Measurements from ENCODE around the gene OPN1SW.

Gene OPN1SW

GRCh38 chr7:128788446-128789412 lies 13.1 kb upstream of the OPN1SW start:
- H3K4me1 ChIP-seq (ENCODE audit: control insufficient read depth in 1 of 2, insufficient read depth in 1 of 2, low read depth in 1 of 2, low read length in 1 of 2) = peaks cover 6 to 14% of the 10 kb centered on the region in 2 experiments
- TF ChIP-seq CTCF (IDR thresholded peaks at IDR 0.05) = no peak
- H3K27ac ChIP-seq = no peak overlapping the region
- H3K27me3 ChIP-seq = peaks cover 85% of the 10 kb centered on the region
- no peaks in the 10 kb centered on the region for H3K9me3 ChIP-seq
- no peak overlapping the region for H3K4me3 ChIP-seq (ENCODE audit: low read depth in 1 of 2, low read length in 1 of 2)
- H3K36me3 ChIP-seq = no peaks in the 10 kb centered on the region

- no peaks in the 10 kb centered on the region for H3K9me3 ChIP-seq
- TF ChIP-seq CTCF (IDR thresholded peaks at IDR 0.05) = no peak
- peaks cover 0 to 1% of the 10 kb centered on the region in 2 experiments for H3K4me1 ChIP-seq (ENCODE audit: control insufficient read depth in 1 of 2, insufficient read depth in 1 of 2, low read depth in 1 of 2, low read length in 1 of 2)
These were observed 10.1 kb upstream of the OPN1SW start for GRCh38 chr7:128785738-128786137.

GRCh38 chr7:128783143-128783861 lies 7.7 kb upstream of the OPN1SW start:
- no peaks in the 10 kb centered on the region for H3K36me3 ChIP-seq
- H3K4me3 ChIP-seq (ENCODE audit: low read depth in 1 of 2, low read length in 1 of 2) = no peak overlapping the region
- TF ChIP-seq CTCF (IDR thresholded peaks at IDR 0.05) = no peak
- H3K4me1 ChIP-seq (ENCODE audit: control insufficient read depth in 1 of 2, insufficient read depth in 1 of 2, low read depth in 1 of 2, low read length in 1 of 2) = no peaks in the 10 kb centered on the region
- peaks cover 31% of the 10 kb centered on the region for H3K27me3 ChIP-seq
- no peaks in the 10 kb centered on the region for H3K9me3 ChIP-seq
- H3K27ac ChIP-seq = no peak overlapping the region

More at GRCh38 chr7:128785738-128786137, 10.1 kb upstream of the OPN1SW start:
- peaks cover 55% of the 10 kb centered on the region for H3K27me3 ChIP-seq
- H3K4me3 ChIP-seq (ENCODE audit: low read depth in 1 of 2, low read length in 1 of 2) = no peak overlapping the region
- H3K36me3 ChIP-seq = no peaks in the 10 kb centered on the region
- H3K27ac ChIP-seq = no peak overlapping the region

DNA sequence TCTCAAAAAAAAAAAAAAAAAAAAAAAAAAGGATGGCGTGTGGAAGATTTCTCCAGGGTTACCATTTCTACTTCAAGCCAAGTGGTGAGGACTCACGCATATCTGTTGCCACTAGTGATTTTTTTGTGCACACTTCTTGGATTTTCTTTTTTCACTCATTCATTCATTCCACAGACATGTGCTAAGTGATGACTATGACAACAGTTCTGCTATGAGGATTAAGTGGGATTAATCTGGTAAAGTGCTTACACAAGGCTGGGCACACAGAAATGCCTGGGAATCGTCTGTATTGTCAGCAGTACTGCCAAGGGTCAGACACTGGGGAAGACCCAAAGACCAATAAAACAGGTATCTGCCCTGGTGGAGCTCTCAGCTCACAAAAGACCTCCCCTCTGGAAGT lies 6.3 kb upstream of the OPN1SW start:
- Histone ChIP-seq H3K9me3 (no peaks in the 10 kb centered on the region), H3K4me3 (ENCODE audit: low read depth in 1 of 2, low read length in 1 of 2) (no peak overlapping the region), H3K36me3 (no peaks in the 10 kb centered on the region), H3K27ac (no peak overlapping the region), H3K4me1 (ENCODE audit: control insufficient read depth in 1 of 2, insufficient read depth in 1 of 2, low read depth in 1 of 2, low read length in 1 of 2) (no peaks in the 10 kb centered on the region), H3K27me3 (peaks cover 16% of the 10 kb centered on the region)
- no peak for TF ChIP-seq CTCF (IDR thresholded peaks at IDR 0.05)

DNA sequence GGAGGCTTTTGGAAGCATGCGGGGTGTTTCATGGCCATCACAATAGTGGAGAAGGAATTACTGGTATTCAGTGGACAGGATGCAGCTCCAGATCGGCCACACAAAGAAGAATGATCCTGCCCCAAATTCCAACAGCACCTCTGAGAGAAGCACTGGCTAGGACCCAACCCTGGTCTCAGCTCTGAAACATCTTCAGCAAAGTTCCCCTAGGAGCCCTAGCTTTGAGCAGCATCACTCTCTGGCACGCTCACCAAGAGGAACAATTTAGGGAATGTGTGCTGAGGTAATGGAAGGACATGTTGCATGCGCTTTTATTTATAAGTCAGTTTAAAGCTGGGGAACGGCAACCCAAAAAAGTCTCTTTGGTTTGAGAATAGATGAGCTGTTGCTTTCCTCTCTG lies 5.5 kb upstream of the OPN1SW start:
- Histone ChIP-seq H3K9me3 (no peaks in the 10 kb centered on the region), H3K4me1 (ENCODE audit: control insufficient read depth in 1 of 2, insufficient read depth in 1 of 2, low read depth in 1 of 2, low read length in 1 of 2) (no peaks in the 10 kb centered on the region), H3K36me3 (no peaks in the 10 kb centered on the region), H3K4me3 (ENCODE audit: low read depth in 1 of 2, low read length in 1 of 2) (no peak overlapping the region), H3K27me3 (peaks cover 14% of the 10 kb centered on the region), H3K27ac (no peak overlapping the region)
- TF ChIP-seq CTCF (IDR thresholded peaks at IDR 0.05) = no peak

All from neutrophil (primary cell).